H9 (cell line): ENCODE results near the gene GPR137. TPM values are rescaled to one million over a fixed set of nuclear protein-coding genes. Genes with fewer than 3 reads are reported as not detected.

ENCODE experiments used
- DNase-seq: peaks from one replicate; pipeline ENCODE4 v3.0.0-alpha.2; 2017
- H2AFZ ChIP-seq: one replicate; pipeline ENCODE4 v1.6.1; 2013; ENCODE audit warnings: mild to moderate bottlenecking, low read length, control low read depth, moderate library complexity
- H2AK5ac ChIP-seq: 2 replicates; pipeline ENCODE4 v1.6.1; 2013; ENCODE audit warnings: low read length, control low read depth, mixed read lengths; ENCODE audit not compliant: insufficient read length
- H2BK120ac ChIP-seq: one replicate; pipeline ENCODE4 v1.6.1; 2013; ENCODE audit warnings: low read depth, mild to moderate bottlenecking, low read length, control low read depth, inconsistent platforms; ENCODE audit not compliant: poor library complexity, severe bottlenecking
- H2BK12ac ChIP-seq: 2 replicates; pipeline ENCODE4 v1.6.1; 2013; ENCODE audit warnings: low read length, control low read depth, mixed read lengths, low read depth; ENCODE audit not compliant: insufficient read length
- H2BK15ac ChIP-seq: 2 replicates; pipeline ENCODE4 v1.6.1; 2013; ENCODE audit warnings: low read depth, low read length, control low read depth
- H2BK20ac ChIP-seq: one replicate; pipeline ENCODE4 v1.6.1; 2013; ENCODE audit warnings: low read depth, mild to moderate bottlenecking, low read length, control low read depth, inconsistent platforms; ENCODE audit not compliant: poor library complexity, severe bottlenecking
- H2BK5ac ChIP-seq: 2 replicates; pipeline ENCODE4 v1.6.1; 2013; ENCODE audit warnings: low read length, control low read depth, mixed read lengths; ENCODE audit not compliant: insufficient read length
- H3K14ac ChIP-seq: 2 replicates; pipeline ENCODE4 v1.6.1; 2013; ENCODE audit warnings: low read length, control low read depth; ENCODE audit not compliant: insufficient read depth
- H3K18ac ChIP-seq: 2 replicates; pipeline ENCODE4 v1.6.1; 2013; ENCODE audit warnings: low read depth, mild to moderate bottlenecking, mixed read lengths, low read length, control low read depth; ENCODE audit not compliant: insufficient read length
- H3K23ac ChIP-seq: 2 replicates; pipeline ENCODE4 v1.6.1; 2013; ENCODE audit warnings: low read length, control low read depth, mixed read lengths, low read depth; ENCODE audit not compliant: insufficient read length
- H3K23me2 ChIP-seq: 2 replicates; pipeline ENCODE4 v1.6.1; 2013; ENCODE audit warnings: low read depth, mild to moderate bottlenecking, mixed read lengths, low read length, control low read depth; ENCODE audit not compliant: insufficient read length, poor library complexity, severe bottlenecking
- H3K27ac ChIP-seq: 2 replicates; pipeline ENCODE4 v1.5.1; 2013; ENCODE audit warnings: low read length, control low read depth, mixed read lengths, low read depth; ENCODE audit not compliant: insufficient read length
- H3K27me3 ChIP-seq: 2 replicates; pipeline ENCODE4 v1.6.1; 2013; ENCODE audit warnings: low read length, control low read depth, inconsistent platforms; ENCODE audit not compliant: insufficient read depth
- H3K4ac ChIP-seq: 2 replicates; pipeline ENCODE4 v1.6.1; 2013; ENCODE audit warnings: low read depth, mild to moderate bottlenecking, control low read depth, inconsistent platforms, low read length, moderate library complexity
- H3K4me1 ChIP-seq: 2 replicates; pipeline ENCODE4 v1.6.1; 2013; ENCODE audit warnings: low read length, control low read depth, inconsistent platforms; ENCODE audit not compliant: insufficient read depth
- H3K4me2 ChIP-seq: 2 replicates; pipeline ENCODE4 v1.6.1; 2013; ENCODE audit warnings: low read length, control low read depth, mixed read lengths; ENCODE audit not compliant: insufficient read length, insufficient read depth
- H3K56ac ChIP-seq: 2 replicates; pipeline ENCODE4 v1.6.1; 2013; ENCODE audit warnings: low read depth, mild to moderate bottlenecking, mixed read lengths, low read length, control low read depth; ENCODE audit not compliant: insufficient read length
- H3K79me1 ChIP-seq: 2 replicates; pipeline ENCODE4 v1.6.1; 2013; ENCODE audit warnings: low read depth, mild to moderate bottlenecking, moderate library complexity, low read length, control low read depth, inconsistent platforms; ENCODE audit not compliant: insufficient read depth, poor library complexity, severe bottlenecking
- H3K79me2 ChIP-seq: 2 replicates; pipeline ENCODE4 v1.6.1; 2013; ENCODE audit warnings: low read length, control low read depth, inconsistent platforms; ENCODE audit not compliant: insufficient read depth
- H3K9ac ChIP-seq: 2 replicates; pipeline ENCODE4 v1.6.1; 2013; ENCODE audit warnings: low read length, control low read depth, mixed read lengths; ENCODE audit not compliant: insufficient read length; ENCODE audit errors: extremely low read depth
- H3K9me3 ChIP-seq: one replicate; pipeline ENCODE4 v1.6.1; 2013; ENCODE audit warnings: low read depth, low read length, inconsistent platforms; ENCODE audit not compliant: control insufficient read depth
- H3T11ph ChIP-seq: one replicate; pipeline ENCODE4 v1.6.1; 2013; ENCODE audit warnings: mild to moderate bottlenecking, low read length, control low read depth, inconsistent platforms
- H4K20me1 ChIP-seq: one replicate; pipeline ENCODE4 v1.6.1; 2013; ENCODE audit not compliant: control insufficient read depth, insufficient read length, insufficient read depth
- H4K5ac ChIP-seq: 2 replicates; pipeline ENCODE4 v1.6.1; 2013; ENCODE audit warnings: low read depth, mild to moderate bottlenecking, mixed read lengths, low read length, control low read depth; ENCODE audit not compliant: insufficient read length
- H4K8ac ChIP-seq: replicated peaks from 2 replicates; pipeline ENCODE4 v1.6.1; 2013; ENCODE audit warnings: low read length, control low read depth, mixed read lengths, low read depth; ENCODE audit not compliant: insufficient read length
- H4K91ac ChIP-seq: 2 replicates; pipeline ENCODE4 v1.6.1; 2013; ENCODE audit warnings: low read depth, mild to moderate bottlenecking, moderate library complexity, mixed read lengths, low read length, control low read depth; ENCODE audit not compliant: insufficient read length
- H3K27ac Mint-ChIP-seq, 3 experiments: 2 replicates in 2 of 3; 3 replicates in 1 of 3; pipeline ENCODE4 v1.8.0; 2020 to 2021; ENCODE audit warnings: mixed read lengths in 3 of 3, mild to moderate bottlenecking in 1 of 3, moderate library complexity in 1 of 3
- H3K27me3 Mint-ChIP-seq: 2 replicates; pipeline ENCODE4 v1.8.0; 2021; ENCODE audit warnings: low read depth, mild to moderate bottlenecking, moderate library complexity, mixed read lengths
- H3K36me3 Mint-ChIP-seq, 3 experiments: 2 replicates in 2 of 3; 3 replicates in 1 of 3; pipeline ENCODE4 v1.8.0; 2020 to 2021; ENCODE audit warnings: low read depth in 3 of 3, mixed read lengths in 3 of 3; ENCODE audit not compliant: insufficient read depth in 1 of 3
- H3K4me1 Mint-ChIP-seq, 2 experiments: 2 replicates each; pipeline ENCODE4 v1.8.0; 2020; ENCODE audit warnings: mixed read lengths in 2 of 2
- H3K4me3 Mint-ChIP-seq, 2 experiments: 2 replicates in 1 of 2; 3 replicates in 1 of 2; pipeline ENCODE4 v1.8.0; 2020 to 2021; ENCODE audit warnings: mild to moderate bottlenecking in 2 of 2, mixed read lengths in 2 of 2, moderate library complexity in 1 of 2
- H3K9me3 Mint-ChIP-seq, 2 experiments: 2 replicates in 1 of 2; 3 replicates in 1 of 2; pipeline ENCODE4 v1.8.0; 2020; ENCODE audit warnings: mild to moderate bottlenecking in 2 of 2, mixed read lengths in 2 of 2, moderate library complexity in 1 of 2
- WGBS: extraction: QIAGEN DNeasy Blood & Tissue Kit; methylation state at CpG from one replicate; pipeline ENCODE4 v1.1.7; 2013; ENCODE audit warnings: missing lambda C conversion rate, low lambda C conversion rate, mixed read lengths; ENCODE audit not compliant: insufficient read length; ENCODE audit errors: extremely low coverage; 5-methylcytosine and 5-hydroxymethylcytosine counted together
- total RNA-seq: library from RNA; stranded (reverse); gene quantifications from 2 replicates; pipeline ENCODE4 v1.2.1, GENCODE V29; 2021
- TF ChIP-seq, protein P1 (sequence below): fragments of 200-600 bp; sonication (generic); conservative IDR thresholded peaks from 3 replicates; pipeline ENCODE4 v1.8.0; 2021; ENCODE audit warnings: antibody characterized with exemption, mild to moderate bottlenecking

Gene GPR137
- total RNA-seq, 1 experiment from 2014 or later, result 39.6 TPM

DNA sequence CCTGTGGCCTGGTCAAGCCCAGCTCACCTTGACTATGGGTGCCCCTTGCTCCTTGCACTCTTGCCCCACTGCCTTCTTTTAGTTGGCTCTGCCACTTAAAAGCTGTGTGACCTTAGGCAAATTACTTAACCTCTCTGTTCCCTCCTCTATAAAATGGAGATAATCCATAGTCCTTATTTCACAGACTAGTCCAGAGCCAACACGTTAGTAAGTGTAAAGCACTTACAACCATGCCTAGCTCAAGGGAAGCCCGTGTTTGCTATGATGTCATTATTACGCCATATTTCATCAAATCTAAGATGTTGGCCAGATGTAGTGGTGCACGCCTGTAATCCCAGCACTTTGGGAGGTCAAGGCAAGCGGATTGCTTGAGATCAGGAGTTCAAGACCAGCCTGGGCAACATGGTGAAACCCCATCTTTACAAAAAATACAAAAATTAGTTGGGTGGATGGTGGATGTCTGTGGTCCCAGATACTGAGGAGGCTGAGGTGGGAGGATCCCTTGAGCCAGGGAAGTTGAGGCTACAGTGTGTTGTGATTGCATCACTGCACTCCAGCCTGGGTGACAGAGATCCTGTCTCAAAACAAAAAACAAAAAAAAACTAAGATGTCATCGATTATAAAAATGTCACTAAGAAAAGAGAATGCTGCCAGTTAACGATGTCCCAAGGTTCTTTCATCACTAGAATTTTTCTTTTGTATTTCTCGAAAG, 52.0 kb downstream of the GPR137 start:
- Histone ChIP-seq H4K20me1 (no peaks in the 10 kb centered on the region), H2BK120ac (no peak overlapping the region), H3K4me1 (no peaks in the 10 kb centered on the region; the same call in 1 of the 2 replicates), H2BK5ac (no peak overlapping the region), H4K5ac (no peak overlapping the region), H2BK20ac (no peak overlapping the region), H3K14ac (no peak overlapping the region), H3K23ac (no peak overlapping the region), H3K9me3 (no peaks in the 10 kb centered on the region), H2BK12ac (no peak overlapping the region), H3K79me2 (no peaks in the 10 kb centered on the region), H3K27ac (no peak overlapping the region), H3K4me2 (no peak overlapping the region), H2AFZ (no peak overlapping the region), H3T11ph (no peak overlapping the region), H3K27me3 (no peaks in the 10 kb centered on the region), H3K18ac (no peak overlapping the region), H3K4ac (no peak overlapping the region), H3K56ac (no peak overlapping the region), H3K79me1 (no peaks in the 10 kb centered on the region), H2AK5ac (no peak overlapping the region), H4K8ac (no peak overlapping the region), H3K9ac (no peak overlapping the region), H4K91ac (no peak overlapping the region), H3K23me2 (peaks cover 17% of the 10 kb centered on the region), H2BK15ac (no peak overlapping the region)
- WGBS, result no CpG with 5 or more reads among the region's 8 CpGs
- Mint-ChIP-seq H3K4me3 (no peak overlapping the region), H3K9me3 (no peaks in the 10 kb centered on the region), H3K27me3 (peaks cover 17% of the 10 kb centered on the region), H3K36me3 (no peaks in the 10 kb centered on the region), H3K4me1 (peaks cover 7 to 28% of the 10 kb centered on the region in 2 experiments), H3K27ac (no peak overlapping the region)
- DNase-seq, result no peak
- TF ChIP-seq, protein P1, sequence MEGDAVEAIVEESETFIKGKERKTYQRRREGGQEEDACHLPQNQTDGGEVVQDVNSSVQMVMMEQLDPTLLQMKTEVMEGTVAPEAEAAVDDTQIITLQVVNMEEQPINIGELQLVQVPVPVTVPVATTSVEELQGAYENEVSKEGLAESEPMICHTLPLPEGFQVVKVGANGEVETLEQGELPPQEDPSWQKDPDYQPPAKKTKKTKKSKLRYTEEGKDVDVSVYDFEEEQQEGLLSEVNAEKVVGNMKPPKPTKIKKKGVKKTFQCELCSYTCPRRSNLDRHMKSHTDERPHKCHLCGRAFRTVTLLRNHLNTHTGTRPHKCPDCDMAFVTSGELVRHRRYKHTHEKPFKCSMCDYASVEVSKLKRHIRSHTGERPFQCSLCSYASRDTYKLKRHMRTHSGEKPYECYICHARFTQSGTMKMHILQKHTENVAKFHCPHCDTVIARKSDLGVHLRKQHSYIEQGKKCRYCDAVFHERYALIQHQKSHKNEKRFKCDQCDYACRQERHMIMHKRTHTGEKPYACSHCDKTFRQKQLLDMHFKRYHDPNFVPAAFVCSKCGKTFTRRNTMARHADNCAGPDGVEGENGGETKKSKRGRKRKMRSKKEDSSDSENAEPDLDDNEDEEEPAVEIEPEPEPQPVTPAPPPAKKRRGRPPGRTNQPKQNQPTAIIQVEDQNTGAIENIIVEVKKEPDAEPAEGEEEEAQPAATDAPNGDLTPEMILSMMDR, result no peak
